Measurements from ENCODE around the gene RPL5. TPM values are rescaled to one million over a fixed set of nuclear protein-coding genes. Genes with fewer than 3 reads are reported as not detected.

RPL5 gene
- total RNA-seq, 1 donor from 2014 or later = 1,364 TPM

- H3K36me3 Mint-ChIP-seq (ENCODE audit: insufficient read depth) = peaks cover 6% of the 10 kb centered on the region
- H3K27ac Mint-ChIP-seq = no peak overlapping the region
- no peak for DNase-seq (ENCODE audit: low spot score, unreplicated experiment)
- H3K4me1 Mint-ChIP-seq (ENCODE audit: low read depth) = peaks cover 6% of the 10 kb centered on the region
- peaks cover 4% of the 10 kb centered on the region for H3K9me3 Mint-ChIP-seq (ENCODE audit: low read depth)
- H3K4me3 Mint-ChIP-seq (ENCODE audit: low read depth) = no peak overlapping the region
- H3K27me3 Mint-ChIP-seq = no peaks in the 10 kb centered on the region
- no peak for TF ChIP-seq CTCF (IDR thresholded peaks at IDR 0.05; ENCODE audit: unreplicated experiment)
Measured at GRCh38 chr1:92874987-92875386, 43.1 kb downstream of the RPL5 start.

- Mint-ChIP-seq H3K27ac (no peak overlapping the region), H3K9me3 (ENCODE audit: low read depth) (peaks cover 4% of the 10 kb centered on the region), H3K36me3 (ENCODE audit: insufficient read depth) (peaks cover 6% of the 10 kb centered on the region), H3K4me1 (ENCODE audit: low read depth) (peaks cover 6% of the 10 kb centered on the region), H3K4me3 (ENCODE audit: low read depth) (no peak overlapping the region), H3K27me3 (no peaks in the 10 kb centered on the region)
- no peak for DNase-seq (ENCODE audit: low spot score, unreplicated experiment)
- TF ChIP-seq CTCF (IDR thresholded peaks at IDR 0.05; ENCODE audit: unreplicated experiment) = no peak
Measured at GRCh38 chr1:92876351-92876750, 44.5 kb downstream of the RPL5 start.

GRCh38 chr1:92877081-92877711 is 45.4 kb downstream of the RPL5 start:
- peaks cover 6% of the 10 kb centered on the region for H3K36me3 Mint-ChIP-seq (ENCODE audit: insufficient read depth)
- H3K9me3 Mint-ChIP-seq (ENCODE audit: low read depth) = peaks cover 4% of the 10 kb centered on the region
- TF ChIP-seq CTCF (IDR thresholded peaks at IDR 0.05; ENCODE audit: unreplicated experiment) = no peak
- H3K27ac Mint-ChIP-seq = no peak overlapping the region
- peaks cover 6% of the 10 kb centered on the region for H3K4me1 Mint-ChIP-seq (ENCODE audit: low read depth)
- no peak for DNase-seq (ENCODE audit: low spot score, unreplicated experiment)
- H3K4me3 Mint-ChIP-seq (ENCODE audit: low read depth) = no peak overlapping the region
- H3K27me3 Mint-ChIP-seq = no peaks in the 10 kb centered on the region

GRCh38 chr1:92877792-92878191 is 46.0 kb downstream of the RPL5 start:
- no peak overlapping the region for H3K27ac Mint-ChIP-seq
- H3K27me3 Mint-ChIP-seq = no peaks in the 10 kb centered on the region
- peaks cover 6% of the 10 kb centered on the region for H3K4me1 Mint-ChIP-seq (ENCODE audit: low read depth)
- no peaks in the 10 kb centered on the region for H3K9me3 Mint-ChIP-seq (ENCODE audit: low read depth)
- no peak overlapping the region for H3K4me3 Mint-ChIP-seq (ENCODE audit: low read depth)
- DNase-seq (ENCODE audit: low spot score, unreplicated experiment) = no peak
- peaks cover 3% of the 10 kb centered on the region for H3K36me3 Mint-ChIP-seq (ENCODE audit: insufficient read depth)
- no peak for TF ChIP-seq CTCF (IDR thresholded peaks at IDR 0.05; ENCODE audit: unreplicated experiment)

- no peaks in the 10 kb centered on the region for H3K9me3 Mint-ChIP-seq (ENCODE audit: low read depth)
- no peak for TF ChIP-seq CTCF (IDR thresholded peaks at IDR 0.05; ENCODE audit: unreplicated experiment)
- no peak overlapping the region for H3K27ac Mint-ChIP-seq
- H3K4me1 Mint-ChIP-seq (ENCODE audit: low read depth) = peaks cover 6% of the 10 kb centered on the region
- no peak for DNase-seq (ENCODE audit: low spot score, unreplicated experiment)
- H3K36me3 Mint-ChIP-seq (ENCODE audit: insufficient read depth) = no peaks in the 10 kb centered on the region
- H3K4me3 Mint-ChIP-seq (ENCODE audit: low read depth) = no peak overlapping the region
- no peaks in the 10 kb centered on the region for H3K27me3 Mint-ChIP-seq
Measured at GRCh38 chr1:92879316-92879968, 47.6 kb downstream of the RPL5 start.

Measured in progenitor cell of endocrine pancreas (in vitro differentiated cells).